Limb (tissue), 2 donors: ENCODE data around the gene PARD3B.
"Not testable (repeated sequence)": the region's sequence is repeated elsewhere in the genome, so short reads cannot be mapped to it uniquely, and the experiment has no call there.

Experiments used
- DNase-seq, 2 donors: peaks; one replicate each; pipeline ENCODE4 v3.0.0-alpha.2; 2016; ENCODE audit errors: extremely low spot score in 2 of 2

PARD3B gene

GRCh38 chr2:204542982-204543608, 2.2 kb upstream of the PARD3B start:
- no peak for DNase-seq

GRCh38 chr2:204545861-204546735, 823 bp downstream of the PARD3B start:
- peak in 1 of 2 donors; percentile 42 for DNase-seq

GRCh38 chr2:204550751-204551511, 5.7 kb downstream of the PARD3B start:
- no peak for DNase-seq

DNA sequence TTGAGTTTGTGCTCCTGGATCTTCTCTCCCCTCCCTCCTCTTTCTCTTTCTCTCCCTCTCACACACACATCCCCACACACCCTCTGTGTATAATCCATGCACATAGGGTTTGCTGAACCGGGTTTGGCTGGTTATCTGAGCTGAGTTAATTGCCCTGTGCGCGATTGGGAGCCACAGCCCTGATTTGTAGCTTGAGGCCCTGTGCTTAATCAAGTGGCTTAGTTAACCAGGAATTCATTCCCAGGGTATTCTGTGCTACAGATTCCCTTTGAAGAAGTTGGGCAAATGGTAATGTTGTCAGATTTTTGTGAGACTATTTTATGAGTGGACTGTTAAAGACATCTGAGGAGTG, 6.2 kb downstream of the PARD3B start:
- DNase-seq, result no peak

DNA sequence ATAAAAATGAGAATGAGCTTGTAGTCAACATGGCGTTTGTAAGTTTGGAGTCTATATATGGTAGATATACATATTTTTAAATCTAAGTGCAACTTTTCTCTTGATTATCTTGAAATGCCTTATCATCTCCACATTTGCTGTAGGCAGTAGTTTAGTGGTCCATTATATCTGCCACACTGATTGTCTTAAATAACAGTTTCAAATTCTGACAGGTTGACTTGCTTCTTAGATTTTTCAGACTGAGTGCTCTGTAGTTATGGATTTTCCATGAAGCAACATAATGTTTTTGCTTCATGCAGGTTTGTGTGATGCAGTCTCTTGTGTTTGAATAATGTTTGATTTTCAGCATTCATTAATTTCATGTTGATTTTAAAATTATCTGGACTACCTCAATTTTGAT, 12.3 kb downstream of the PARD3B start:
- no peak for DNase-seq

DNA sequence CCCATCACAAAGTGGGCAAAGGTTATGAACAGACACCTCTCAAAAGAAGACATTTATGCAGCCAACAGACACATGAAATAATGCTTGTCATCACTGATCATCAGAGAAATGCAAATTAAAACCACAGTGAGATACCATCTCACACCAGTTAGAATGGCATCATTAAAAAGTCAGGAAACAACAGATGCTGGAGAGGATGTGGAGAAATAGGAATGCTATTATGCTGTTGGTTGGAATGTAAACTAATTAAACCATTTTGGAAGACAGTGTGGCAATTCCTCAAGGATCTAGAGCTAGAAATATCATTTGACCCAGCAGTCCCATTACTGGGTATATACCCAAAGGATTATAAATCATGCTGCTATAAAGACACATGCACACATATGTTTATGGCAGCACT, 14.1 kb downstream of the PARD3B start:
- DNase-seq, result not testable (repeated sequence)

DNA sequence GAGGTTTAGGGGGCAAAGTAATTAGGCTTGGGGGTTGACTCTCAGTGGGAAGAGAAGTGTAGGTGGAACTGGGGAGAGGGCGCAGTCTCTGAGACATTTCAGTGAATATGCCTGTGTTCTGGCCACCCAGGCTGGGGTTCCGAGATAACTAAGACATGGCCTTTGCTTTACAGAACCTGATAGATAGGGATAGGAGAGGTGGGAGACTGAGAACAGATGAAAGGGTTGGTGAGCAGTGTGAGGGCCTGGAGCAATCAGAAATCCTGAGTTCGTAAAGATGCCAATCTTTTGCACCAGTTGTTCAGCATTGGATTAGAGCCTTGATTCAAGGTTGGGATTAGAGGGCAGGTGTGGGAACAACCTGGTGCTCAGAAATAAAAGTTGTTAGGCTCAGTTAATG, 15.6 kb downstream of the PARD3B start:
- DNase-seq, result no peak

- no peak for DNase-seq
Observed at GRCh38 chr2:204561771-204562170, 16.5 kb downstream of the PARD3B start.

- DNase-seq, result no peak
Observed at GRCh38 chr2:204566439-204566838, 21.2 kb downstream of the PARD3B start.

DNA sequence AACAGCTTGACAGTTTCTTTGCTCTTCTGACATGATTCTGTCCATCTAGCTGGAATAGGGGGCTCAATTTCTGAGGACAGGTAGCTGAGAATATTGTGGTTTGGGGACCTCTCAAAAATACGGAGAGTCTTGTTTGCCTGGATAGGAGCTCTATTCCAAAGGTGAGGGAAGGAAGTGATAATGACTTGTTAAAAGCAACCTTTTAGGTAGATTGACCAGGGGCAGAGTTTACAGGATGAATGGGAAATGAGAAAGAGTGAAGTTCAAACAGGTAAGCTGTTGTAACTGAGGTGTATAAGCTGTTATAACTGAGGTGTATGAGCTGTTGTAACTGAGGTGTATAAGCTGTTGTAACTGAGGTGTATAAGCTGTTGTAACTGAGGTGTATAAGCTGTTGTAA, 25.1 kb downstream of the PARD3B start:
- no peak for DNase-seq

GRCh38 chr2:204571041-204571440, 25.8 kb downstream of the PARD3B start:
- no peak for DNase-seq

DNA sequence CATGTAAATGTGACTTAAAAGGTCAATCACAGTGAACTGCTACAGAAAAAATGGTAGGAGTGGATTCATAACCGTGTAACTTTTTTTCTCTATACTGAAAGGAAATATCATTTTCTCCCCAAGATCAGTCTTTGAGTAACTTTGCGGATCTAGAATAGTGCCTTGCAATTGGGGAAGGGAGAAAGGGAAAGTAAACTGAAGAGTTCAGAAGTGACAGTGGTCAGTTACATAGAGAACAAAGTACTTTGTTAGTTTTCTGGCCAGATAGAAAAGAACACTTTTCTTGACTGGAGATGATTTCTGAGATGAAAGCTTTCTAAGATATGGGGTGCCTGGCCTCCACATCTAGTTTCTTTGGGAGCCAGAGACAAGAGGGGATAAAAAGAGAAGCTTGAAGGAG, 26.6 kb downstream of the PARD3B start:
- DNase-seq, result no peak

DNA sequence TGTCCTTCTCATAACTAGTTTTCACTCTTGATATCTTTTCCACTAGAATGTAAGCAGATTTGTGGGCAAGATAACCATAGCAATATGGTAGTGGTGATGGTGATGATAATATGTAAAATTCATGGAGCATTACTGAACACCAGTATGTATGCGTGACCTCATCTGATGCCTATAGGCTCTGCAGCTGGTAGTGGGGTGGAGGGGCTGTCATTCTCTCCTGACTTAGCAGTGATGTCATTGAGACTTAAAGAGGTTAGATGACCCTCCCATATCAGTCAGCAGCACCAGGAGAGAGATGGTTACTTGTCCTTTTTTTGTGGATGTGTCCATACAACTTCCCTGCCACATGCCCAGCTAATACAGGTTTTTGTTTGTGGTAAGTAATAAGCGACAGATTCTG, 27.9 kb downstream of the PARD3B start:
- no peak for DNase-seq

- DNase-seq, result no peak
Observed at GRCh38 chr2:204574486-204574885, 29.2 kb downstream of the PARD3B start.

GRCh38 chr2:204575463-204575862, 30.2 kb downstream of the PARD3B start:
- no peak for DNase-seq

- no peak for DNase-seq
Observed at GRCh38 chr2:204576362-204576979, 31.2 kb downstream of the PARD3B start.

- DNase-seq, result no peak
Observed at GRCh38 chr2:204578928-204579598, 33.8 kb downstream of the PARD3B start.

GRCh38 chr2:204581946-204582345, 36.7 kb downstream of the PARD3B start:
- no peak for DNase-seq

DNA sequence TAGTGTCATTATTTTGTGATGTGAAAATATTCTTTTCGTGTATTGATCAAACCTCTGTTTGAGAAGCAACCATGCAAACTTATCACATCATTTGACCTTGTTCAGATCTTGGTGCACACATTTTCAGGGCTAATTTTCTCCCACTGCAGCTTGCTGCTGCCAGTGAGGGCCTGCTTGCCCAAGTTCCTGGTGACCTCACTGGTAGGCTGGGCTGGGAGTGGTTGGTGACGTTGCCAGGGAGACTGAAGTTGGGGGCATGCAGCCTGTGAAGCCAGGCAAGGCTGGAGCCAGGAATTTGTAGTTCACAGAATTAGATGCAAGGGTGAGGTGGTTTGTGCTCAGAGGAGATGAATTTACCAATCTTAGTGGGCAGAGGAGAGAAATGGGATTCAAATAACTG, 38.5 kb downstream of the PARD3B start:
- no peak for DNase-seq

GRCh38 chr2:204585930-204586329, 40.7 kb downstream of the PARD3B start:
- no peak for DNase-seq

GRCh38 chr2:204586444-204587180, 41.3 kb downstream of the PARD3B start:
- DNase-seq, result no peak
